Frontal cortex (tissue), 4 donors: Measurements from ENCODE around the gene CAT. TPM values are rescaled to one million over a fixed set of nuclear protein-coding genes. Genes with fewer than 3 reads are reported as not detected.

Experiments
- DNase-seq, 2 donors: peaks; one replicate each; pipeline ENCODE4 v3.0.0; 2012; ENCODE audit warnings: low spot score in 2 of 2
- FAIRE-seq: peaks from 2 replicates; lab custom pipeline; 2012; peaks lifted over from hg19 to GRCh38; lab: Jason Lieb, UNC
- small RNA-seq: library from RNA; depleted of rRNA; stranded (forward); fragments of <200 nt; gene quantifications from one replicate; pipeline ENCODE3, GENCODE V24; 2014
- total RNA-seq: library from RNA; depleted of rRNA; stranded (reverse); fragments of >200 nt; gene quantifications from one replicate; pipeline ENCODE4 v1.2.3, GENCODE V29; 2014
- donor health status: control.
- donor health status: control.
- donor health status: control.

CAT gene
- total RNA-seq, 1 donor from 2014 or later: 55.0 TPM

DNA sequence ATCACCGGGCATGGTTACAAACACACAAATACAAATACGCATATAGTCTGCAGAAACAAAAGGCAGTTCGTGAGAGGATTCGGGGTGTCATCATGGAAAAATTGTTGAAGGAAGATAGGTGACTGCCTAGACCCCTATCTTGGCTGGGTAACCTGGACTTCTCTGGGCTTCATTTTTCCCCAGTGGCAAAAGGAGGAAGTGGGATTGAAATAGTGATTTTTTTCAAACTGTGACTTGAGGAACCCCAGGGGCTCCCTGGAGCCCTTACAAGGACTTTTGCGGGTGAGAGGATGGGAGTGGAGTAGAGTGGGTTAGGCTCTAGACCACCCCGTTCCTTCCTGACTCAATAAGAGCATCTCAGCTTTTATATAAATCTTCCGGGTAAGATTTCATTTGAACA, 75.9 kb downstream of the CAT start:
- FAIRE-seq (no peak), DNase-seq (no peak)

DNA sequence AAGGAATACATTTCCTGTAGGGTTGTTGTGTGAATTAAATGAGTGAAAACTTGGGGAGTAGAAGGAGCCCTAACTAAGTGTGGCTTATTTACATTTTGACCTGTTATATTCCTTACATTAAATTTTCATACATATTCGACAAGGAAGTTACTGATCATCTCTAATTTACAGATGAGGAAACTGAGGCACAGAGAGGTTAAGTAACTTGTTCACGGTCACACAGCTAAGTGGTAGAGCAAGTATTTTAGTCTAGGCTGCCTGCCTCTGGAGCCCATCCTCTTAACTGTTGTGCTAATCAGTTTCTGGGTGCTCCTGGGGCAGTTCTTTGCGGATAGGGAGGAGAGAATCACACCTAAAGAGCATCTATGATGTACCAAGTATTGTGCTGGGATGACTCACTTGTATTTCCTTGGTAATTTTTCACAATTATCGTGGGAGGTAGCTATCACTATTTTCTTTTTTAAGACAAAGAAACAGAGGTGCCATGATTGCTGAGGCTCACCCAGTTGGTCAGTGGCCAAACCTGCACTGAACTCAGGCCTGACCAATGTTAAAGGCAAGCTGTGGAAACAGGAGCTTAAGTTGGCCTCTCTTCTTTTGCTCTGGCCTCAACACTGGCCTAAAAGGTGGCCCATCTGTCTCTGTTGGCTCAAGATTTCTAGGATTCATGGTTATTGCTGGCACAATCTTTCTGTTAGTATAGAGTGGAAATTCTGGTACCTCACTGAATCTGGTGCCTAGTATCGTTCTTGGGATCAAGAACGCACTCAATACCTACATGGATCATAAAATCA, 77.7 kb downstream of the CAT start:
- no peak for DNase-seq

DNA sequence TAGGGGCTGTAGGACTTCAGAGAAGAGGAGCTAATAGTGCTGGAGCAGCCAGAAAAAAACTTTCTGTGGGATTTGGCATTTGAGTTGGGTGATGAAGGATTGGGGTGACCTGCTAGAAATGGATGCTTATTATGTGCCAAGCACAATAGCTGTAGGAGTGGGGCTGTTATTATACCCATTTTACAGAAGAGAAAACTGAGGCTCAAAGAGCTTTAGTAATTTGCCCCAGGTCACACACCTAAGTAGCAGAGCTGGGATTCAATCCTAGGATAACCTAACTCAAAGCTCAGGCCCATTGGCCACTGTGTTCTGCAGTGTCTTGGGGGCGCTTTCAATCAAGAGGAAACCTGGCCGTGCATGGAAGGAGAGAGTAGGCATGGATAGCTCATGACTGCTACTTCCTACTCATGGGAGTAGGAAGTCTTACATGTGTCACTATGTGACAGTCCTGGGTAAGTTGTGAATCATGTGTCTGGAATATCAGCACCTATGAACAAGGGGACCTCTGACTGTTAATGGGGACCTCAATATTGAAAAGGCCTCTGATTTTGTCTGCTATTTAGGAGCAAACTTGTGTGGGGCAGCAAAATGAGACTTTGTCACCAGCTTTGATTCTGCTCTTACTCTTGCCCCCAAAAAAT, 81.0 kb downstream of the CAT start:
- no peak for FAIRE-seq
- DNase-seq: no peak

More for the DNA sequence above, 77.7 kb downstream of the CAT start:
- no peak for FAIRE-seq

DNA sequence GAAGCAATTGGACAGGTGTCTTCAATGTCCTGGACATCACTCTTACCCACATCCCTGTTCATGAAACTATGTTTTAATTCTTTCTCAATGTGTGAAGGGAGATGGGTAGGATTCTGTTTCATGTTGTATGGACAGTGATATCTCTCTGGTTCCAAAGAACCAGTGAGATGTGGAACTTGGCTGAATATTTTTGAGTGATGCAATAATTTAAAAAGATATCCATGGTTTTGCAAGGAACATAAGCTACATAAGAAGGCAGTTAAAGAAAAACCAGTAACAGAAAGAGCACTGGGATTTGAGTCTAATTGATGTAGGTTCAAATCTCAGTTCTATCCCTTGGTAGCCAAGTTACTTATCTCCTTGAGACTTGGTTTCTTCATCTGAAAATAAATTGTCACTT, 82.5 kb downstream of the CAT start:
- DNase-seq (no peak), FAIRE-seq (no peak)

Small RNAs within 50 kb of the gene (small RNA-seq; reads per million reads assigned to genes)
- not detected for gene AL035079.1

Other genes starting within 250 kb of the CAT start
- gene ABTB2, start 80.9 kb upstream of the CAT start, total RNA-seq: 2.4 TPM
- not detected for gene ELF5, start 74.9 kb downstream of the CAT start, total RNA-seq
- gene EHF, start 182.2 kb downstream of the CAT start, total RNA-seq: 0.41 TPM